IPS-15b (cell line): ENCODE results near the gene CPEB4.
A peak's percentile ranks its signal among the peaks of the same experiment; 100 is the strongest.

Experiments used
- H3K27me3 ChIP-seq: one replicate; pipeline ENCODE4 v1.6.1; 2013; ENCODE audit warnings: low read length; ENCODE audit not compliant: control insufficient read depth, insufficient read depth
- H3K36me3 ChIP-seq: one replicate; pipeline ENCODE4 v1.6.1; 2013; ENCODE audit warnings: low read length; ENCODE audit not compliant: control insufficient read depth, insufficient read depth
- H3K4me1 ChIP-seq: one replicate; pipeline ENCODE4 v1.6.1; 2013; ENCODE audit warnings: mild to moderate bottlenecking, low read length; ENCODE audit not compliant: control insufficient read depth, insufficient read depth
- H3K4me3 ChIP-seq: one replicate; pipeline ENCODE4 v1.5.1; 2013; ENCODE audit warnings: low read depth, low read length
- H3K9ac ChIP-seq: one replicate; pipeline ENCODE4 v1.6.1; 2013; ENCODE audit warnings: low read depth, mild to moderate bottlenecking, low read length
- H3K9me3 ChIP-seq: one replicate; pipeline ENCODE4 v1.6.1; 2013; ENCODE audit warnings: mild to moderate bottlenecking, low read length; ENCODE audit not compliant: control insufficient read depth, insufficient read depth

Gene CPEB4

DNA sequence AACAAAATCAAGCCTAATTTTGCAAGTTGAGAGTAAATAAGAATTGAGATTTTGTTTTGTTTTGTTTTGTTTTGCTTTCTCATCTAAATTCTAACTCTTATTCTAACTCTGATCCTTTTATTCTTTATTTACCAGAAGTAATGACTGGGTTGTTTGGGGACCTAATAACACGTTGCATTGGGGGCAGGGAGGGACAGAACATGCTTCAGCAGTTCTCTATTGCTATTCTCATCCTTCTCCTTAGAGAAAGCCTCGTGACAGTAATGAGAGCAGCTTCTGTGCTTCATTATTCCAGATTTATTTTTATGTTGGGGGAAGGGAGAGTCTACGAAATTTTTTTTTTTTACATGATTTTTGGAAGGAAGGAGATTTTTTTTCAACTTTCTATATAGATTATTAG lies 21.1 kb downstream of the CPEB4 start:
- H3K4me1 ChIP-seq = peaks cover 8% of the 10 kb centered on the region
- H3K9ac ChIP-seq = no peak overlapping the region
- no peak overlapping the region for H3K4me3 ChIP-seq
- H3K9me3 ChIP-seq = no peaks in the 10 kb centered on the region
- no peaks in the 10 kb centered on the region for H3K27me3 ChIP-seq
- no peaks in the 10 kb centered on the region for H3K36me3 ChIP-seq

DNA sequence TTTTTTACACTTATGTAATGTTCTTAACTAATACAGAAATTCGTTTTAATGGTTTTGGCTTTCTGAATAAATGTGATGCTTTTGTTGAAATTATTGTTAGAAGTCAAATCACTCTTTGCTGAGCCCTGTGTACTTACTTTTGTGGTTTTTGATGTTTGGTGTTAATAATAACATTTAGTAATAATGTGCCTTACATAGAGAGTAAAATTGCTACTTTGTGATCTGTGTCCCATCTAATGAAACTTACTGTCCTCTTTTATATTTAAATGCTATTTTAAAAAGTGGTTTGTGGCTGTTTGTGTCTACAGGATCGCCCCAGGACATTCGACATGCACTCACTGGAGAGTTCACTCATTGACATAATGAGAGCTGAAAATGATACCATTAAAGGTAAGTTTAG lies 22.1 kb downstream of the CPEB4 start:
- peaks cover 8% of the 10 kb centered on the region for H3K4me1 ChIP-seq
- no peaks in the 10 kb centered on the region for H3K36me3 ChIP-seq
- no peak overlapping the region for H3K4me3 ChIP-seq
- H3K9ac ChIP-seq = no peak overlapping the region
- no peaks in the 10 kb centered on the region for H3K9me3 ChIP-seq
- H3K27me3 ChIP-seq = no peaks in the 10 kb centered on the region

DNA sequence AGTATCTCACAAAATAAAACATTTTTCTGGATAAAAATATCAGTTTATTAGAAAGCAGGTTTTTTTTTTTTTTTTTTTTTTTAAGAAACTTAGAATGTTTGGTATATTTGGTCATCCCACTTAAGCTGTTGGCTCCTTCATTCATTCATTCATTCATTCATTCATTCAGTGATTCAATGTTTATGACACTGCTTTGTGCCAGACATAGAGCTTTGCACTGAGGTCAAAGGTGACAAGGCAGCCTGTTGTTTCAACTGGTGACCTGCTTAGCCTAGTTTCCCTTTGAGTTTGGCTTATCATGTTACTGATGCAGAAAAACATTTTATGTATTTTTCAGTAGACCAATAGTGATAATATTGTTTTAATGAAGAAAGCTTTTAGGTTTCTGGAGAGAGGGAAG lies 23.5 kb downstream of the CPEB4 start:
- Histone ChIP-seq H3K4me3 (no peak overlapping the region), H3K4me1 (peaks cover 20% of the 10 kb centered on the region), H3K9me3 (no peaks in the 10 kb centered on the region), H3K27me3 (no peaks in the 10 kb centered on the region), H3K9ac (no peak overlapping the region), H3K36me3 (no peaks in the 10 kb centered on the region)

DNA sequence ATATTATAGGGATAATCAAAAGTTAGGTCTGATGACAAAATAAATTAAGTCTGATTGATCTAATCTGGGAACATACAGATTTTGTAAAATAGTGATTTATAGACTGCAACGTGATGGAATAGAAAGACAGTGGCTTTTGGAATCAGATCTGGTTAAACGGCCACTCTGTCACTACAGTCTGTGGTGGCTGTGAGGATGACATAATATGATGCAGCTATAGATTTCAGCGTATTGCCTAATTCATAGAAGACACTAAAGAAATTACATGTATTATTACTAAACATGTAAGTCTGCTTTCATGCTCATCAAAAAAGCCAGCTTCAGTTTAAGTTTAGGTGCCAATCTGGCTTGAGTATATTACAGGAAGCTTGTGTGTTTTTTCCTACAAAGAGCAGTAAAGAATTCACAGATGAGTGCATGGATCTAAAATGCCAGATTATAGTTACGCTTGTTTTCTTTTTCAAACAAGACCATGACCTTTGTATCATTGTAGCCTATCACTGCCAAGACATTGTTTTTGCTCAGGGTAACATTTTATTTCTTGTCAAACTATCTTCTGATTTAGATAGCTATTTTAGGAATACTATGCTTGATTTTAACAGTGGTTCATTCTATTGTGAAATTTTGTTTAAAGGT lies 25.7 kb downstream of the CPEB4 start:
- Histone ChIP-seq H3K27me3 (no peaks in the 10 kb centered on the region), H3K36me3 (no peaks in the 10 kb centered on the region), H3K4me3 (no peak overlapping the region), H3K9me3 (no peaks in the 10 kb centered on the region), H3K9ac (no peak overlapping the region), H3K4me1 (peaks cover 25% of the 10 kb centered on the region)

DNA sequence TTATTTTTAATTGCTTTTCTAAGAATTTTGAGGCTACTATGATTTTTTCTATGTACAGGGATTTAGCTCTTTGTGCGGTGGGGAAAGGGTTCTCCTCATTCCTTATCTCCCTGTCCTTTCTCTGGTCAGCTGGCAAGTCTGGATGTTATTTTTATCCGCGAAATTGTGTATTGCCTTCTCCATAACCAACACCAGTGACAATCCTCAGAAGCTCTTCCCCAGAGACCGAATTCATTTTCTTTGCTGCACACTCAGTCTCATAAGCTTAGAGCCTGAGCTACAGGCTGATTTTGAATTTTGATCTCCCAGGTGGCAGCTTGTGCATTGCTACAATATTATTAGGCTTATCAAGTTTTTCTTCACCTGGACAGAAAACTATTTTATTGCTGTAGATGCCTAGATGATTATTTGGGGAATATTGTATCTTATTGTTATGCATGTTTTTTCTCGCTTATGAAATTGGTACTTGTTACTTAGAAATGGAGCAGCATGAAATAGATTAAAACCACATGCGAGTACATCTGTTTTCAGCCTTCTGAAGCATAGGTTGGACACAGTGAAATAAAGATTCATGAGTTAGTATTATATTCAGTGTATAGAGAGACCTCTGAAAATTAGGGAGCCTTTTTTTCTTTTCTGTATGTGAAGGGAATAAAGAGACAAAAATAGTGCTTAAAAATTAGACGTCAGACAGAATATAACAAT lies 27.3 kb downstream of the CPEB4 start:
- Histone ChIP-seq H3K9me3 (no peaks in the 10 kb centered on the region), H3K4me3 (no peak overlapping the region), H3K4me1 (peaks cover 32% of the 10 kb centered on the region), H3K36me3 (no peaks in the 10 kb centered on the region), H3K9ac (no peak overlapping the region), H3K27me3 (no peaks in the 10 kb centered on the region)

DNA sequence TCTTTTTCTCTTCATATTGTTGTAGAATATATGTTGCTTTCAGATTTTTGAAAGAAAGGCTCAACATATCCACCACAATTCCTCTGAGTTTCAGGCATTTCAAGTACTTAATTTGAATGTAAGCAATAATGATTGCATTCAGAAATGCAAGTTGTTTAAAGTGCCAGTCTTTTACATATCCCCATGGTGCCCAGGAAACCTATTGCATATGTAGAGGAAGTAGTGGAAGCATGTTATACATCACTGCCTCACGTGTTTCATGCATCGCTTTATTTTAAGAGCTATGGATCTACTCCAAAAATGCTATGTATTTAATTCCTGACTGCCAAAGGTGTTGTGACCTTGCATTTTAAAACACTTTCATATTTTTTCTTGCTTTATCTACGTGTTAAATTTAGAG lies 28.1 kb downstream of the CPEB4 start:
- Histone ChIP-seq H3K36me3 (no peaks in the 10 kb centered on the region), H3K27me3 (no peaks in the 10 kb centered on the region), H3K4me3 (no peak overlapping the region), H3K9ac (no peak overlapping the region), H3K4me1 (peaks cover 32% of the 10 kb centered on the region), H3K9me3 (no peaks in the 10 kb centered on the region)

DNA sequence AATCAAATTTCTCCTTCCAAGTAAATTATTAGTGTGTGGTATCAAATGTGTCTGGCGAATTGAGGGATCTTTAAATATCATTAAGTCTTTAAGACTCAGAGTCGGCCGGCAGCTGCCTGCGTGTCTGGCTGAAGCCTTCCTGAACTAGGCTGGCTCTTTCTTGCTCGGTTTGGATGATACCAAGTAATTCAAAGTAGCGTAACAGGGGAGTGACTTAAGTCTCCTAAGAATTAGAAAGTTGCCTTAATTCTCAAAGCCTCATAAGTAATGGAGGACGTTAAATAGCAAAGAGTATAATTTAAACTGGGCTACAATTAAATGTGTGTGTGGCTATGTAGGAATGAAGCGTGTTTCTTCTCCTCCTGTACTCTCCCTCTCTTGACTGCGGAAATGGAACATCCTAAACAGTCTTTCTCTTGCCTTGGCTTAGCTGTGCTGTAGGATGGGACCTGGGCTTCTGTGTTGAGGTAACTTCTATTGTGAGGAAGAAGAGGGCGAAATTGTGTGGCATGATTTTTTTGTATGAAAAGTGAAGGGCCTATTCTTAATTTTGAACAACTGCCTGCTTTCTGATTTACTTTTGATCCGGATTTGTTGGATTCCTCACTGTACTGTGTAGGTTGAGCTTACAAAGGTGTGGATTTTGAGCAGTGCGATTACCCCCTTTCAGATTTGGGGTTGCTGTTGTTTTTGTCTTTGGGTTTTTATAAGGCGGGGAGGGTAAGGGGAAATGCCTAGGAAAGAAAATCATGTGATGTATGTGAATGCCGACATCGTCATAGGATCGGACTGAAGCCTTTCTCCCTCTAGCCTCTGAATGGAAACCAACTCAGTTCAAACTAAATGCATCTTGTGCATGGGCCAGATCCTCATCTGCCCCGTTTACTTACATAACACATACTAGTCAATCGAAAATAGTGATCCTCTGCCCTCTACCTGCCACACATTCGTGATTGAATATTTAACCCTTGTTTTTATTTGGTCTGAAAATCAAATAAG lies 29.9 kb downstream of the CPEB4 start:
- H3K36me3 ChIP-seq = no peaks in the 10 kb centered on the region
- peak overlapping the region; percentile 78 for H3K4me3 ChIP-seq
- peak overlapping the region; percentile 88 for H3K9ac ChIP-seq
- no peaks in the 10 kb centered on the region for H3K9me3 ChIP-seq
- H3K4me1 ChIP-seq = peaks cover 32% of the 10 kb centered on the region
- no peaks in the 10 kb centered on the region for H3K27me3 ChIP-seq

DNA sequence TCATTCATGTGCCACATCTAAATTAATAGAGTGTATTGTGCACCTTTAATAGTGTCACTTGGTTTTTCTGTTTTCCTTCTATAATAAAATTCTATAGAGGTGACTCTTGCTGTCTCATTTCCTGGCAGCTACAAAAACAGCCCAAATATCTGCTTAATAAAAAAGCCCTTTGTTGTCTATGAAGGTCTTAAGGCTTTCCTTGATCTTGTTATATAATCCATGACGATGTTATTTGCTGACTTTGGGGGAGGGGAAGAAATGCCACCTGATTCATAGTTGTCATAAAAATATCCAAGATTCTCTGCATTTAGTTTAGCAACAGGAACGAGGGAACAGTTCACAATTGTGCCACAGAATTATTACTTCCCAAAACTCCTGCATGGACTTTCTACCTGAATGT lies 31.3 kb downstream of the CPEB4 start:
- Histone ChIP-seq H3K36me3 (no peaks in the 10 kb centered on the region), H3K4me3 (no peak overlapping the region), H3K27me3 (no peaks in the 10 kb centered on the region), H3K9ac (no peak overlapping the region), H3K9me3 (no peaks in the 10 kb centered on the region), H3K4me1 (peaks cover 32% of the 10 kb centered on the region)

DNA sequence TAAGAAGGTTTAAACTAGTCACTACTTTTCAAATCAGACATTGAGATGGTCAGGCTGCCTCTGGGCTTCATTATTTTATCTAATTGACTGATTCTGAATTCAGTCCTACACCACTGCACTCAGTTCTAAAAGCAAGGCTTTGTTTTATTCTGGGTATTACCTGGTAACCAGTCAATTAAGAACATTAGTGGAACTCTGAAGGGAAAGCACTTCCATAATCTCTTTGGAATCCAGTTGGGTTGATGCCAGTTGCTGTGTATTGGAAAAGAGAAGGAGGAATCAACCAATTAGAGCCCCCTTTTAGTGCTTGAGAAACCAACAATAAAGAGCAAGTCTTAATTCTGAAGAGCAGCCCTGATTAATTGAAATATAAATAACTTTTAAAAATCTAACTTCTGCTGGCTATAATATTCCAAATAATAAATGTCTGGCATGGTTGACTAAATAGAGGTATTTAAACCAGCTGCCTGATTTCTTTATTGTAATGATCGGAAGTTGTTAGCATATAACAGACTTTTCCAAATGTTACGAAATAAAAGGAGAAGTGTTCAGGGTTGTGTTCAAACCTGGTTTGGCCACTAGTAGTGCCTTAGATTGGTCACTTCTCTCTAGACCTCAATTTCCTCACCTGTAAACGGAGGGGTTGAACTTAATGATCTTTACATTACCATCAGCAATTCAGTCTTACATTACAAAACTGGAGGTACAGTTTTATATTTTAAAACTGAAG lies 32.0 kb downstream of the CPEB4 start:
- Histone ChIP-seq H3K4me1 (peaks cover 36% of the 10 kb centered on the region), H3K9me3 (no peaks in the 10 kb centered on the region), H3K4me3 (no peak overlapping the region), H3K36me3 (no peaks in the 10 kb centered on the region), H3K9ac (no peak overlapping the region), H3K27me3 (no peaks in the 10 kb centered on the region)

DNA sequence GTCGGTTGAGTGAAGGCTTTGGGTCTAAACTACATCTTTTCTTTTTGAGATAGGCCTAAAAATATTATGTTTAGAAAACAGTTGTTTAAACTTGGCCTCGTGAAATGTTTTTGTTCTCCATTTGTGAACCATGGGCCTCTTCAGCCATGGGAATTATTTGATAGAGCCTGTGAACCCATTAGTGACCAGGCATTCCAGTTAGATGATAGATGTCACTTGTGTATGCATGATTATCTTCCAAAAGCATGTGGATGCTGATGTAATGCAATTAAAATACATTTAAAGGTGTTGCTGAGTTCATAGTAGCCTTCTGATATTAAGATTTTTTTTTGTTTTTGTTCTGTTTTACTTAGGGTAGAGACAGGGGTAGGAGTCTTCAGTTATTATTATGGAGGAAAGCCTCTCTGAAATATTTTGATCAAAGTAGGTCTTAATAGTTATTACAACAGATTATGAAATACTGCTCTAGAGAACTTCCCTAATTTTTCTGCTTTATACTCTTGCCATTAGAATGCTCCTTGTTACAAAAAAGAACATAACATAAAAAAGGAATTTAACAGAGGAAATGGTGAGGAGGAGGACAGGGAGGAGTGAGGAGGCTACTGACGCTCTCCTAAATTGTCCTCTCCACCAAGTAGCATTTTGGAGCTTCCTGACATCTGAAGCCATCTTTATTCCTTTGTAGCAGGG lies 32.9 kb downstream of the CPEB4 start:
- no peak overlapping the region for H3K4me3 ChIP-seq
- no peaks in the 10 kb centered on the region for H3K36me3 ChIP-seq
- H3K4me1 ChIP-seq = peaks cover 28% of the 10 kb centered on the region
- H3K9ac ChIP-seq = no peak overlapping the region
- no peaks in the 10 kb centered on the region for H3K27me3 ChIP-seq
- no peaks in the 10 kb centered on the region for H3K9me3 ChIP-seq

DNA sequence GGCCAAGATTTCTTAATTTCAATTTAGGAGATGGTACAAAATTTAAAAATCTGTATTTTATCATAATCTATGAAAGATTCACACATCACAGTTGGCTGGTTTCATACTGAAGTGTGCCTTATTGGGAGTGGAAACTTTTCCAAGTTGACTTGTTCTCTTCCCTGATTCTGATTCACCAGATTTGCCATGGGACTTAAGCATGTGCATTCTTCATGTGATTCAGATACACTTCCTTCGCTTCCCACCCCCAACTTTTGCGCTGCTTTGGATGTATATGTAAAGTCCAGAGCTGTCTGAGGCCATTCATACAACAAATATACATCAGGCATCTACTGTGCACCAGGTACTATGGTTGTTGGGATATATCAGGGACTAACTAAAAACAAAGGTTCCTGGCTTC lies 34.4 kb downstream of the CPEB4 start:
- peaks cover 18% of the 10 kb centered on the region for H3K4me1 ChIP-seq
- no peak overlapping the region for H3K9ac ChIP-seq
- no peak overlapping the region for H3K4me3 ChIP-seq
- no peaks in the 10 kb centered on the region for H3K36me3 ChIP-seq
- H3K9me3 ChIP-seq = no peaks in the 10 kb centered on the region
- no peaks in the 10 kb centered on the region for H3K27me3 ChIP-seq
